Measurements from ENCODE around the gene RASD2. TPM values are rescaled to one million over a fixed set of nuclear protein-coding genes. Genes with fewer than 3 reads are reported as not detected.

The RASD2 gene
- total RNA-seq, 1 experiment from 2014 or later: 0.42 TPM

DNA sequence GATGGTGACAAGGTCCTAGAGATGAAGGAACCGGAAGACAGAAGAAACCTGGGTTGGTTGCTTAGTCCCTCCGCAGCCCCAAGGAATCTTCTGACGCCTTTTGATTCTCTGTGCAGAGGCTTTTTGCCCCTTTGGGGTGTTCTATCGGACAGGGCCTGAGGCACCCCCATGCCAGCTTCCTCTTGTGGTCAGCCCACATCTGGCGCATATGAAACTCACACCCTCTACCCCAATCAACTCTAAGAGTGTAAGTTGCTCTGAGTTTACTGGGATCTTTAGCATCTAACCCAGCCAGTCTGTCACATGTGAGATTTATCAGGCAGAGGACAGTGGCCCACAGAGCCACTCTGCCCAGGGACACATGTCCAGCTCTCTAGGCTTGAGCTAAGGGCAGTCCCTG lies 17.4 kb downstream of the RASD2 start:
- Mint-ChIP-seq H3K27ac (no peak overlapping the region), H3K4me1 (peaks cover 14 to 24% of the 10 kb centered on the region in 2 experiments), H3K9me3 (no peaks in the 10 kb centered on the region), H3K36me3 (ENCODE audit: insufficient read depth in 1 of 3, low read depth in 3 of 3) (no peaks in the 10 kb centered on the region), H3K27me3 (ENCODE audit: low read depth) (peaks cover 28% of the 10 kb centered on the region), H3K4me3 (no peak overlapping the region)
- WGBS (ENCODE audit: extremely low coverage, insufficient read length, low lambda C conversion rate): no CpG with 5 or more reads among the region's 5 CpGs
- Histone ChIP-seq H2BK12ac (ENCODE audit: insufficient read length, low read depth, low read length) (no peak overlapping the region), H2AK5ac (ENCODE audit: insufficient read length, low read length) (no peak overlapping the region), H4K8ac (replicated peaks; ENCODE audit: insufficient read length, low read depth, low read length) (no peak overlapping the region), H4K5ac (ENCODE audit: insufficient read length, low read depth, low read length) (no peak overlapping the region), H2BK20ac (ENCODE audit: low read depth, low read length, poor library complexity, severe bottlenecking) (no peak overlapping the region), H3K79me1 (ENCODE audit: insufficient read depth, low read depth, low read length, poor library complexity, severe bottlenecking) (no peaks in the 10 kb centered on the region), H3K56ac (ENCODE audit: insufficient read length, low read depth, low read length) (no peak overlapping the region), H4K91ac (ENCODE audit: insufficient read length, low read depth, low read length) (no peak overlapping the region), H3K79me2 (ENCODE audit: insufficient read depth, low read length) (no peaks in the 10 kb centered on the region), H3K4me1 (ENCODE audit: insufficient read depth, low read length) (peaks cover 9% of the 10 kb centered on the region; the same call in 1 of the 2 replicates), H3K9ac (ENCODE audit: extremely low read depth, insufficient read length, low read length) (no peak overlapping the region), H2AFZ (ENCODE audit: low read length) (no peak overlapping the region), H3T11ph (ENCODE audit: low read length) (no peak overlapping the region), H3K23ac (ENCODE audit: insufficient read length, low read depth, low read length) (no peak overlapping the region), H3K14ac (ENCODE audit: insufficient read depth, low read length) (no peak overlapping the region), H3K4ac (ENCODE audit: low read depth, low read length) (no peak overlapping the region), H3K23me2 (ENCODE audit: insufficient read length, low read depth, low read length, poor library complexity, severe bottlenecking) (no peaks in the 10 kb centered on the region), H3K18ac (ENCODE audit: insufficient read length, low read depth, low read length) (no peak overlapping the region), H2BK120ac (ENCODE audit: low read depth, low read length, poor library complexity, severe bottlenecking) (no peak overlapping the region), H2BK15ac (ENCODE audit: low read depth, low read length) (no peak overlapping the region), H4K20me1 (ENCODE audit: control insufficient read depth, insufficient read depth, insufficient read length) (no peaks in the 10 kb centered on the region), H3K4me2 (ENCODE audit: insufficient read depth, insufficient read length, low read length) (no peak overlapping the region), H3K27me3 (ENCODE audit: insufficient read depth, low read length) (no peaks in the 10 kb centered on the region), H3K9me3 (ENCODE audit: control insufficient read depth, low read depth, low read length) (no peaks in the 10 kb centered on the region), H2BK5ac (ENCODE audit: insufficient read length, low read length) (no peak overlapping the region), H3K27ac (ENCODE audit: insufficient read length, low read depth, low read length) (no peak overlapping the region)
- no peak for DNase-seq
- TF ChIP-seq, protein P1, sequence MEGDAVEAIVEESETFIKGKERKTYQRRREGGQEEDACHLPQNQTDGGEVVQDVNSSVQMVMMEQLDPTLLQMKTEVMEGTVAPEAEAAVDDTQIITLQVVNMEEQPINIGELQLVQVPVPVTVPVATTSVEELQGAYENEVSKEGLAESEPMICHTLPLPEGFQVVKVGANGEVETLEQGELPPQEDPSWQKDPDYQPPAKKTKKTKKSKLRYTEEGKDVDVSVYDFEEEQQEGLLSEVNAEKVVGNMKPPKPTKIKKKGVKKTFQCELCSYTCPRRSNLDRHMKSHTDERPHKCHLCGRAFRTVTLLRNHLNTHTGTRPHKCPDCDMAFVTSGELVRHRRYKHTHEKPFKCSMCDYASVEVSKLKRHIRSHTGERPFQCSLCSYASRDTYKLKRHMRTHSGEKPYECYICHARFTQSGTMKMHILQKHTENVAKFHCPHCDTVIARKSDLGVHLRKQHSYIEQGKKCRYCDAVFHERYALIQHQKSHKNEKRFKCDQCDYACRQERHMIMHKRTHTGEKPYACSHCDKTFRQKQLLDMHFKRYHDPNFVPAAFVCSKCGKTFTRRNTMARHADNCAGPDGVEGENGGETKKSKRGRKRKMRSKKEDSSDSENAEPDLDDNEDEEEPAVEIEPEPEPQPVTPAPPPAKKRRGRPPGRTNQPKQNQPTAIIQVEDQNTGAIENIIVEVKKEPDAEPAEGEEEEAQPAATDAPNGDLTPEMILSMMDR (conservative IDR thresholded peaks at IDR 0.05): no peak
